A172 (cell line): Measurements from ENCODE around the gene PPP6R3. TPM values are rescaled to one million over a fixed set of nuclear protein-coding genes. Genes with fewer than 3 reads are reported as not detected.

Source experiments
- total RNA-seq: library from RNA; depleted of rRNA; stranded (reverse); fragments of >200 nt; shearing (Covaris generic); gene quantifications from 2 replicates; pipeline ENCODE4 v1.2.3, GENCODE V29; 2014; rRNA removed

Gene PPP6R3
- total RNA-seq, 1 experiment from 2014 or later = 116 TPM

Other genes starting within 250 kb of the PPP6R3 start
- 16.7 and 19.1 TPM in 2 replicates for gene KMT5B, start 247.5 kb upstream of the PPP6R3 start, total RNA-seq
- 52.4 and 55.5 TPM in 2 replicates for gene C11orf24, start 188.8 kb upstream of the PPP6R3 start, total RNA-seq
- gene LRP5, start 148.2 kb upstream of the PPP6R3 start, total RNA-seq = 13.2 and 13.7 TPM in 2 replicates
- 0.57 TPM in 1 of 2 replicates, not detected in the other for gene GAL, start 223.8 kb downstream of the PPP6R3 start, total RNA-seq